Astrocyte (in vitro differentiated cells and primary cell): Measurements from ENCODE around the gene PPM1N. TPM values are rescaled to one million over a fixed set of nuclear protein-coding genes. Genes with fewer than 3 reads are reported as not detected.

Experiments
- DNase-seq: peaks from one replicate; pipeline ENCODE4 v3.0.0-alpha.2; 2010; ENCODE audit warnings: low read depth
- FAIRE-seq: peaks from 2 replicates; lab custom pipeline; 2011; peaks lifted over from hg19 to GRCh38; lab: Jason Lieb, UNC
- H2AFZ ChIP-seq: 2 replicates; pipeline ENCODE4 v1.6.0; 2012; ENCODE audit warnings: low read depth, low read length, inconsistent platforms
- H3K27ac ChIP-seq: 2 replicates; pipeline ENCODE4 v1.5.1; 2011; ENCODE audit warnings: low read depth, low read length, inconsistent platforms
- H3K27me3 ChIP-seq: 2 replicates; pipeline ENCODE4 v1.6.0; 2011; ENCODE audit warnings: low read length, inconsistent platforms; ENCODE audit not compliant: insufficient read depth
- H3K36me3 ChIP-seq: 2 replicates; pipeline ENCODE4 v1.5.1; 2011; ENCODE audit warnings: low read length, inconsistent platforms; ENCODE audit not compliant: insufficient read depth
- H3K4me1 ChIP-seq: 2 replicates; pipeline ENCODE4 v1.5.1; 2011; ENCODE audit warnings: low read length, inconsistent platforms; ENCODE audit not compliant: insufficient read depth
- H3K4me2 ChIP-seq: 2 replicates; pipeline ENCODE4 v1.6.0; 2012; ENCODE audit warnings: low read length, inconsistent platforms
- H3K4me3 ChIP-seq: 2 replicates; pipeline ENCODE4 v1.5.1; 2011; ENCODE audit warnings: low read depth, mild to moderate bottlenecking, low read length, inconsistent platforms; ENCODE audit not compliant: insufficient read depth
- H3K79me2 ChIP-seq: 2 replicates; pipeline ENCODE4 v1.6.0; 2012; ENCODE audit warnings: mild to moderate bottlenecking, low read length, inconsistent platforms; ENCODE audit not compliant: insufficient read depth
- H3K9ac ChIP-seq: 2 replicates; pipeline ENCODE4 v1.6.0; 2012; ENCODE audit warnings: mild to moderate bottlenecking, low read length, inconsistent platforms
- H3K9me3 ChIP-seq: 2 replicates; pipeline ENCODE4 v1.5.1; 2012; ENCODE audit warnings: low read depth, mild to moderate bottlenecking, low read length, inconsistent platforms; ENCODE audit not compliant: insufficient read depth
- H4K20me1 ChIP-seq: 2 replicates; pipeline ENCODE4 v1.6.0; 2012; ENCODE audit warnings: low read length, inconsistent platforms; ENCODE audit not compliant: insufficient read depth
- H3K27ac Mint-ChIP-seq: one replicate; pipeline ENCODE4 v1.8.0; 2021; ENCODE audit warnings: mild to moderate bottlenecking, mixed read lengths; ENCODE audit not compliant: unreplicated experiment
- H3K27me3 Mint-ChIP-seq: one replicate; pipeline ENCODE4 v1.8.0; 2021; ENCODE audit warnings: low read depth, mixed read lengths; ENCODE audit not compliant: unreplicated experiment
- H3K36me3 Mint-ChIP-seq: one replicate; pipeline ENCODE4 v1.8.0; 2021; ENCODE audit warnings: low read depth, mixed read lengths; ENCODE audit not compliant: unreplicated experiment
- H3K4me1 Mint-ChIP-seq: one replicate; pipeline ENCODE4 v1.8.0; 2021; ENCODE audit warnings: low read depth, mixed read lengths; ENCODE audit not compliant: unreplicated experiment
- H3K4me3 Mint-ChIP-seq: one replicate; pipeline ENCODE4 v1.8.0; 2021; ENCODE audit warnings: mild to moderate bottlenecking, moderate library complexity, mixed read lengths; ENCODE audit not compliant: unreplicated experiment
- H3K9me3 Mint-ChIP-seq: one replicate; pipeline ENCODE4 v1.8.0; 2021; ENCODE audit warnings: mild to moderate bottlenecking, mixed read lengths; ENCODE audit not compliant: unreplicated experiment
- CTCF ChIP-seq: IDR thresholded peaks from 2 replicates; pipeline ENCODE4 v1.5.1; 2011; ENCODE audit warnings: low read depth, mild to moderate bottlenecking, inconsistent platforms, low read length, moderate library complexity; ENCODE audit not compliant: insufficient read depth
- EZH2 ChIP-seq: IDR thresholded peaks from 2 replicates; pipeline ENCODE4 v1.6.1; 2012; ENCODE audit warnings: mild to moderate bottlenecking, low read length, inconsistent platforms; ENCODE audit not compliant: insufficient read depth
- total RNA-seq: library from RNA; stranded (reverse); gene quantifications from 2 replicates; pipeline ENCODE4 v1.2.1, GENCODE V29; 2021

Gene PPM1N
- total RNA-seq, 1 donor from 2014 or later = 1.3 TPM

- peak overlapping the region; percentile 79 for H3K27ac Mint-ChIP-seq
- peaks cover 33% of the 10 kb centered on the region for H3K36me3 Mint-ChIP-seq
- no peak for FAIRE-seq
These were observed 29.5 kb downstream of the PPM1N start for GRCh38 chr19:45527731-45528130.

GRCh38 chr19:45528149-45528743, 30.0 kb downstream of the PPM1N start:
- H3K4me2 ChIP-seq = peak overlapping the region; percentile 15
- H3K27ac ChIP-seq = no peak overlapping the region
- H3K9me3 Mint-ChIP-seq = peaks cover 3% of the 10 kb centered on the region
- H3K27me3 Mint-ChIP-seq = no peaks in the 10 kb centered on the region
- no peak overlapping the region for H2AFZ ChIP-seq
- peaks cover 31% of the 10 kb centered on the region for H3K36me3 Mint-ChIP-seq
- DNase-seq (peak; percentile 69), FAIRE-seq (no peak)
- H3K9me3 ChIP-seq = no peaks in the 10 kb centered on the region
- peaks cover 15% of the 10 kb centered on the region for H3K4me1 ChIP-seq
- peaks cover 58% of the 10 kb centered on the region for H4K20me1 ChIP-seq
- TF ChIP-seq EZH2 (no peak), CTCF (no peak)
- H3K4me3 Mint-ChIP-seq = peak overlapping the region; percentile 28
- no peaks in the 10 kb centered on the region for H3K79me2 ChIP-seq
- no peaks in the 10 kb centered on the region for H3K27me3 ChIP-seq
- no peak overlapping the region for H3K4me3 ChIP-seq
- no peak overlapping the region for H3K9ac ChIP-seq
- H3K36me3 ChIP-seq = peaks cover 36% of the 10 kb centered on the region
- peaks cover 11% of the 10 kb centered on the region for H3K4me1 Mint-ChIP-seq
- H3K27ac Mint-ChIP-seq = no peak overlapping the region

More at GRCh38 chr19:45527731-45528130, 29.5 kb downstream of the PPM1N start:
- H3K27me3 ChIP-seq = no peaks in the 10 kb centered on the region
- no peak for DNase-seq
- peaks cover 39% of the 10 kb centered on the region for H3K36me3 ChIP-seq
- H3K9me3 ChIP-seq = no peaks in the 10 kb centered on the region
- Mint-ChIP-seq H3K4me1 (peaks cover 12% of the 10 kb centered on the region), H3K27me3 (no peaks in the 10 kb centered on the region), H3K9me3 (peaks cover 3% of the 10 kb centered on the region), H3K4me3 (peak overlapping the region; percentile 28)
- H3K4me3 ChIP-seq = no peak overlapping the region
- H3K9ac ChIP-seq = no peak overlapping the region
- H3K4me2 ChIP-seq = peak overlapping the region; percentile 15
- peaks cover 15% of the 10 kb centered on the region for H3K4me1 ChIP-seq
- TF ChIP-seq CTCF (no peak), EZH2 (no peak)
- peaks cover 62% of the 10 kb centered on the region for H4K20me1 ChIP-seq
- no peak overlapping the region for H3K27ac ChIP-seq
- H2AFZ ChIP-seq = no peak overlapping the region
- no peaks in the 10 kb centered on the region for H3K79me2 ChIP-seq

GRCh38 chr19:45528744-45529419, 30.6 kb downstream of the PPM1N start:
- H2AFZ ChIP-seq = no peak overlapping the region
- H3K4me3 ChIP-seq = no peak overlapping the region
- H3K36me3 ChIP-seq = peaks cover 31% of the 10 kb centered on the region
- Mint-ChIP-seq H3K27ac (no peak overlapping the region), H3K4me1 (peaks cover 7% of the 10 kb centered on the region), H3K4me3 (no peak overlapping the region), H3K9me3 (peaks cover 3% of the 10 kb centered on the region), H3K36me3 (peaks cover 26% of the 10 kb centered on the region), H3K27me3 (no peaks in the 10 kb centered on the region)
- H3K79me2 ChIP-seq = no peaks in the 10 kb centered on the region
- H3K27me3 ChIP-seq = no peaks in the 10 kb centered on the region
- no peak for TF ChIP-seq EZH2
- no peak for TF ChIP-seq CTCF
- no peak overlapping the region for H3K27ac ChIP-seq
- peaks cover 52% of the 10 kb centered on the region for H4K20me1 ChIP-seq
- H3K4me2 ChIP-seq = peak overlapping the region; percentile 15
- H3K9me3 ChIP-seq = no peaks in the 10 kb centered on the region
- peaks cover 11% of the 10 kb centered on the region for H3K4me1 ChIP-seq
- FAIRE-seq = no peak
- no peak overlapping the region for H3K9ac ChIP-seq
- DNase-seq = no peak
